Measurements from ENCODE around the gene TMEM131L.

TMEM131L gene

GRCh38 chr4:153573221-153573620 lies 107.1 kb downstream of the TMEM131L start:
- no peak overlapping the region for H3K4me3 ChIP-seq (ENCODE audit: low read length, poor library complexity, severe bottlenecking)
- H3K9me2 ChIP-seq (replicated peaks; ENCODE audit: low read depth, low read length), result no peaks in the 10 kb centered on the region
- H3F3A ChIP-seq (ENCODE audit: low read depth), result no peaks in the 10 kb centered on the region
- no peaks in the 10 kb centered on the region for H3K27me3 ChIP-seq (ENCODE audit: insufficient read depth, low read length, poor library complexity, severe bottlenecking)
- H2AFZ ChIP-seq (ENCODE audit: low read length), result no peak overlapping the region
- peak overlapping the region; percentile 68 for H3K4me2 ChIP-seq (ENCODE audit: low read depth, low read length, poor library complexity, severe bottlenecking)
- peaks cover 51% of the 10 kb centered on the region; the same call in 1 of the 2 replicates for H3K36me3 ChIP-seq (ENCODE audit: insufficient read depth, low read length)
- H3K4me1 ChIP-seq (ENCODE audit: insufficient read depth, low read length, poor library complexity, severe bottlenecking), result peaks cover 20% of the 10 kb centered on the region
- H3K9me3 ChIP-seq (ENCODE audit: insufficient read depth, low read depth, low read length), result no peaks in the 10 kb centered on the region
- no peak overlapping the region for H3K9ac ChIP-seq (ENCODE audit: low read depth, low read length, poor library complexity, severe bottlenecking)
- H3K79me2 ChIP-seq (ENCODE audit: insufficient read depth, low read length), result peaks cover 82% of the 10 kb centered on the region
- no peak for TF ChIP-seq EZH2phosphoT487 (IDR thresholded peaks at IDR 0.05; ENCODE audit: borderline replicate concordance)
- H4K20me1 ChIP-seq (ENCODE audit: insufficient read depth, low read length, poor library complexity, severe bottlenecking), result peaks cover 37% of the 10 kb centered on the region

- no peak overlapping the region for H2AFZ ChIP-seq (ENCODE audit: low read length)
- H3K4me3 ChIP-seq (ENCODE audit: low read length, poor library complexity, severe bottlenecking), result peak overlapping the region; percentile 32
- H3K9me3 ChIP-seq (ENCODE audit: insufficient read depth, low read depth, low read length), result no peaks in the 10 kb centered on the region
- peaks cover 73% of the 10 kb centered on the region for H3K79me2 ChIP-seq (ENCODE audit: insufficient read depth, low read length)
- H4K20me1 ChIP-seq (ENCODE audit: insufficient read depth, low read length, poor library complexity, severe bottlenecking), result peaks cover 31% of the 10 kb centered on the region
- no peaks in the 10 kb centered on the region for H3K27me3 ChIP-seq (ENCODE audit: insufficient read depth, low read length, poor library complexity, severe bottlenecking)
- peaks cover 42% of the 10 kb centered on the region; the same call in 1 of the 2 replicates for H3K36me3 ChIP-seq (ENCODE audit: insufficient read depth, low read length)
- peaks cover 20% of the 10 kb centered on the region for H3K4me1 ChIP-seq (ENCODE audit: insufficient read depth, low read length, poor library complexity, severe bottlenecking)
- H3K4me2 ChIP-seq (ENCODE audit: low read depth, low read length, poor library complexity, severe bottlenecking), result peak overlapping the region; percentile 68
- no peaks in the 10 kb centered on the region for H3F3A ChIP-seq (ENCODE audit: low read depth)
- no peaks in the 10 kb centered on the region for H3K9me2 ChIP-seq (replicated peaks; ENCODE audit: low read depth, low read length)
- TF ChIP-seq EZH2phosphoT487 (IDR thresholded peaks at IDR 0.05; ENCODE audit: borderline replicate concordance), result no peak
- peak; percentile 79 for TF ChIP-seq CTCF (conservative IDR thresholded peaks at IDR 0.05; ENCODE audit: low read length)
- no peak overlapping the region for H3K9ac ChIP-seq (ENCODE audit: low read depth, low read length, poor library complexity, severe bottlenecking)
These were observed 108.0 kb downstream of the TMEM131L start for GRCh38 chr4:153573881-153574802.

GRCh38 chr4:153576443-153576774 lies 110.2 kb downstream of the TMEM131L start:
- Histone ChIP-seq H3K4me1 (ENCODE audit: insufficient read depth, low read length, poor library complexity, severe bottlenecking) (peaks cover 20% of the 10 kb centered on the region), H3K9me3 (ENCODE audit: insufficient read depth, low read depth, low read length) (no peaks in the 10 kb centered on the region), H3K4me2 (ENCODE audit: low read depth, low read length, poor library complexity, severe bottlenecking) (no peak overlapping the region), H3K9me2 (replicated peaks; ENCODE audit: low read depth, low read length) (no peaks in the 10 kb centered on the region), H3K36me3 (ENCODE audit: insufficient read depth, low read length) (peaks cover 42% of the 10 kb centered on the region; the same call in 1 of the 2 replicates), H3K27me3 (ENCODE audit: insufficient read depth, low read length, poor library complexity, severe bottlenecking) (no peaks in the 10 kb centered on the region), H3K79me2 (ENCODE audit: insufficient read depth, low read length) (peaks cover 63% of the 10 kb centered on the region), H4K20me1 (ENCODE audit: insufficient read depth, low read length, poor library complexity, severe bottlenecking) (peaks cover 29% of the 10 kb centered on the region), H2AFZ (ENCODE audit: low read length) (no peak overlapping the region), H3K4me3 (ENCODE audit: low read length, poor library complexity, severe bottlenecking) (no peak overlapping the region), H3K9ac (ENCODE audit: low read depth, low read length, poor library complexity, severe bottlenecking) (no peak overlapping the region), H3F3A (ENCODE audit: low read depth) (no peaks in the 10 kb centered on the region)
- no peak for TF ChIP-seq CTCF (conservative IDR thresholded peaks at IDR 0.05; ENCODE audit: low read length)
